ENCODE measurements around the gene KDELR1.

Gene KDELR1

DNA sequence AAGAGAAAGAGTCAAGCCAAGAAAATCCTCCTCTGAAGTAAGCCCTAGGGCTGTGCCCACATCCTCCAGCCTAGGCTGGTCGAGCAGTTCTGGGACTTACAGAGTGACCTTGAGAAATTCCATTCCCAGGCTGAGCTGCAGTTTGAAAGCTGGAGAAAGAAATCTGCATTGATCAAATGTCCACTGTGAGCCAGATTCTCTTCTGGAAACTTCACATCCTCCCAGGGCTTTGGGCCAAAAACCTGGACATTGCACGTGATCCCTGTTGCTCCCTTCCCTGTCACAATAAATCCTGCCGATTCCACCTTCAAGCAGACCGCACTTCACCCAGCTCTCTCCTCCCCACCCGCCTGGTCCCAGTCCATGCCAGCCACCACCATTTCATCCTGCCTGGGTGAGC lies 43.3 kb downstream of the KDELR1 start:
- Mint-ChIP-seq H3K4me3 (no peak overlapping the region), H3K4me1 (peaks cover 23% of the 10 kb centered on the region), H3K9me3 (no peaks in the 10 kb centered on the region), H3K36me3 (ENCODE audit: low read depth) (no peaks in the 10 kb centered on the region), H3K27me3 (ENCODE audit: low read depth, poor library complexity) (peaks cover 2% of the 10 kb centered on the region), H3K27ac (peak overlapping the region; percentile 73)
- no peak for DNase-seq
- TF ChIP-seq, protein P1, sequence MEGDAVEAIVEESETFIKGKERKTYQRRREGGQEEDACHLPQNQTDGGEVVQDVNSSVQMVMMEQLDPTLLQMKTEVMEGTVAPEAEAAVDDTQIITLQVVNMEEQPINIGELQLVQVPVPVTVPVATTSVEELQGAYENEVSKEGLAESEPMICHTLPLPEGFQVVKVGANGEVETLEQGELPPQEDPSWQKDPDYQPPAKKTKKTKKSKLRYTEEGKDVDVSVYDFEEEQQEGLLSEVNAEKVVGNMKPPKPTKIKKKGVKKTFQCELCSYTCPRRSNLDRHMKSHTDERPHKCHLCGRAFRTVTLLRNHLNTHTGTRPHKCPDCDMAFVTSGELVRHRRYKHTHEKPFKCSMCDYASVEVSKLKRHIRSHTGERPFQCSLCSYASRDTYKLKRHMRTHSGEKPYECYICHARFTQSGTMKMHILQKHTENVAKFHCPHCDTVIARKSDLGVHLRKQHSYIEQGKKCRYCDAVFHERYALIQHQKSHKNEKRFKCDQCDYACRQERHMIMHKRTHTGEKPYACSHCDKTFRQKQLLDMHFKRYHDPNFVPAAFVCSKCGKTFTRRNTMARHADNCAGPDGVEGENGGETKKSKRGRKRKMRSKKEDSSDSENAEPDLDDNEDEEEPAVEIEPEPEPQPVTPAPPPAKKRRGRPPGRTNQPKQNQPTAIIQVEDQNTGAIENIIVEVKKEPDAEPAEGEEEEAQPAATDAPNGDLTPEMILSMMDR (IDR thresholded peaks at IDR 0.05), result no peak

DNA sequence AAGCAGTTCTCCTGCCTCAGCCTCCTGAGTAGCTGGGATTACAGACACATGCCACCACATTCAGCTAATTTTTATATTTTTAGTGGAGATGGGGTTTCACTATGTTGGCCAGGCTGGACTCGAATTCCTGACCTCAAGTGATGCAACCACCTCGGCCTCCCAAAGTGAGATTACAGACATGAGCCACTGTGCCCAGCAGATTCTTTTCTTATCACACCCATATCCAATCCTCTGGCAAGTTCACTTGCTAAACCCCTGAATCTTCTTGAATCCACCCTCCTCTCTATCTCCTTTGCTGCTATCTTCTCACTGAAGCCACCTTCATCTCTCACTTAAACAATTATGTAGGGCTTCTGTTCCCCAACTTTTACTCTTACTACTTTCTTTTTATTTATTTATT lies 45.2 kb downstream of the KDELR1 start:
- Mint-ChIP-seq H3K4me3 (no peak overlapping the region), H3K9me3 (no peaks in the 10 kb centered on the region), H3K36me3 (ENCODE audit: low read depth) (no peaks in the 10 kb centered on the region), H3K27ac (no peak overlapping the region), H3K27me3 (ENCODE audit: low read depth, poor library complexity) (no peaks in the 10 kb centered on the region), H3K4me1 (peaks cover 21% of the 10 kb centered on the region)
- TF ChIP-seq, protein P1 (IDR thresholded peaks at IDR 0.05), result no peak
- no peak for DNase-seq

DNA sequence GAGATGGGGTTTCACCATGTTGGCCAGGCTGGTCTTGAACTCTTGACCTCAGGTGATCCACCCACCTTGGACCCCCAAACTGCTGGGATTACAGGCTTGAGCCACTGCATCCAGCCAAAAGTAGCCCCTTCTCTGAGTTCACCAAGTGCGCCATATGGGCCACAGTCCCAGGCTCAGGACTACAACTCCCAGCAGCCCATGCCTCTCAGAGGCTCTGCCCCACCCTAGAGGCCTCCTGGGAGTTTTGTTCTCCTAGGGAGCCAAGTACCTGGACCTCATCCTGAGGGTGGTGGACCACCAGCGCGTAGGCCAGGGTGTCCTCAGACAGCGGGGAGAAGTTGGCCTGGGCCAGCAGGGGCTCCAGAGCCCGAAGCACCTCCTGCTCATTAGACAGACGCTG lies 46.5 kb downstream of the KDELR1 start:
- Mint-ChIP-seq H3K4me1 (peaks cover 18% of the 10 kb centered on the region), H3K27ac (no peak overlapping the region), H3K27me3 (ENCODE audit: low read depth, poor library complexity) (no peaks in the 10 kb centered on the region), H3K4me3 (no peak overlapping the region), H3K9me3 (no peaks in the 10 kb centered on the region), H3K36me3 (ENCODE audit: low read depth) (no peaks in the 10 kb centered on the region)
- TF ChIP-seq, protein P1 (IDR thresholded peaks at IDR 0.05), result no peak
- DNase-seq, result no peak

DNA sequence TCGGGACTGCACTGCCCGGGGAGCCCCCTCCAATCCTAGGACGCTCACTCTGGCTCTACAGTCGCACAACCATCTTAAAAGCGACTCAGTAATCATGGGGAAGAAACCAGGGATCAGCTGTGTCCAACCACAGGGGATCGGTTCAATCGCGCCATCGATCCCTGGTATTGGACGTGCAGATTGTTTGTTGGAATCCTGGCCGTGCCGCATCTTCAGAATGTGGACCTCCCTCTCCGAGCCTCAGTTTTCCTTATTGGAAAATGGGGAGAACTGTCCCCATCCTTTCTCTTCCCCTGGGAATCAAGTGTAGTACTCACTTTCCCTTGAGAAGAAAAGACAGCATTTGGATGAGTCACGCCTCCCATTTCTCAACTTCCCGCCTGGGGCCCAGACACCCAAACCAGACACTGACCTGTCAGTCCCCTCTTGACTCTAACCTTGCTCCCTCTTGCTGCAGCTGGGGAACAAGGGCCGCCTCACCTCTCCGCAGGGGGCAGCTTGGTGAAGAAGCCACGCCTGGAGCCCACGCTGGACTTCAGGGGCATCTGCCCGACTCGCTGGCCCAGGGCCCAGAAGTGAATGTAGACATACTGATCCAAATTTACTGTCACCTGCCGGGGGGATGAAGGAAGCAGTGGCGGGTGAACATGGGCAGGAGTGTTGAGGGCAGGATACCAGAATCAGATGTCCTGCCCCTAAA lies 48.4 kb downstream of the KDELR1 start:
- H3K4me1 Mint-ChIP-seq, result peaks cover 17% of the 10 kb centered on the region
- DNase-seq, result no peak
- TF ChIP-seq, protein P1 (IDR thresholded peaks at IDR 0.05), result no peak
- no peak overlapping the region for H3K27ac Mint-ChIP-seq
- H3K36me3 Mint-ChIP-seq (ENCODE audit: low read depth), result no peaks in the 10 kb centered on the region
- H3K9me3 Mint-ChIP-seq, result no peaks in the 10 kb centered on the region
- H3K4me3 Mint-ChIP-seq, result no peak overlapping the region
- H3K27me3 Mint-ChIP-seq (ENCODE audit: low read depth, poor library complexity), result no peaks in the 10 kb centered on the region

DNA sequence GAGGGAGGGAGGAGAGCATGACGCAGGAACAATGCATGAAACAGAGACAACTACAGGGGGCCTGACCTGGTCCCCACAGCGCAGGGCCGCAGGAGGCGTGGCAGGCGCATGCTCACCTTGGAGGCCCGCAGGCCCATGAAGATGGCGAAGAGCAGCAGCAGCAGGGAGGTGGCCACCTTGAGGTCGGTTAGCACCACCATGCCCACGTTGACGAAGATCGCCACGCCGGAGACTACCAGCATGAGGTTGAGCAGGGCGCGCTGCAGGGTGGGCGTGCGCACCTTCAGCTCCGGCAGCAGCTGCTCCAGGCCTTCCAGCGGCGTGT lies 49.0 kb downstream of the KDELR1 start:
- no peak overlapping the region for H3K27ac Mint-ChIP-seq
- no peak overlapping the region for H3K4me3 Mint-ChIP-seq
- H3K4me1 Mint-ChIP-seq, result peaks cover 16% of the 10 kb centered on the region
- no peak for DNase-seq
- TF ChIP-seq, protein P1 (IDR thresholded peaks at IDR 0.05), result no peak
- no peaks in the 10 kb centered on the region for H3K9me3 Mint-ChIP-seq
- H3K27me3 Mint-ChIP-seq (ENCODE audit: low read depth, poor library complexity), result no peaks in the 10 kb centered on the region
- H3K36me3 Mint-ChIP-seq (ENCODE audit: low read depth), result no peaks in the 10 kb centered on the region
